SK-N-MC (cell line): Measurements from ENCODE around the gene GNG8.
"Not testable (repeated sequence)": the region's sequence is repeated elsewhere in the genome, so short reads cannot be mapped to it uniquely, and the experiment has no call there.

Source experiments
- EZH2 ChIP-seq: fragments of 200-600 bp; sonication (generic); IDR thresholded peaks from one replicate; pipeline ENCODE4 v1.6.1; 2017; ENCODE audit warnings: antibody characterized with exemption
- FOXP2 ChIP-seq: optimal IDR thresholded peaks from 2 replicates; pipeline ENCODE3; 2011; ENCODE audit warnings: mild to moderate bottlenecking, moderate library complexity; ENCODE audit not compliant: insufficient read depth; ENCODE audit errors: extremely low read length, control extremely low read depth
- POLR2AphosphoS5 ChIP-seq: IDR thresholded peaks from 2 replicates; pipeline ENCODE4 v1.6.1; 2012; ENCODE audit warnings: mild to moderate bottlenecking, low read depth, low read length, borderline replicate concordance

GRCh38 chr19:46628970-46629369, 7.0 kb downstream of the GNG8 start:
- not testable (repeated sequence) for TF ChIP-seq POLR2AphosphoS5, FOXP2, EZH2
